Daoy (cell line): ENCODE results near the gene STK16. TPM values are rescaled to one million over a fixed set of nuclear protein-coding genes. Genes with fewer than 3 reads are reported as not detected.

Experiments
- DNase-seq: peaks from one replicate; pipeline ENCODE4 v3.0.0-alpha.2; 2015; ENCODE audit warnings: low read depth
- total RNA-seq: library from RNA; depleted of rRNA; stranded (reverse); fragments of >200 nt; shearing (Covaris generic); gene quantifications from 2 replicates; pipeline ENCODE4 v1.2.3, GENCODE V29; 2014

STK16 gene
- total RNA-seq, 1 experiment from 2014 or later, result 8.9 TPM

- DNase-seq, result no peak
Measured at GRCh38 chr2:219269362-219270054, 24.2 kb downstream of the STK16 start.

- DNase-seq, result no peak
Measured at GRCh38 chr2:219270055-219270372, 24.7 kb downstream of the STK16 start.

- DNase-seq, result no peak
Measured at GRCh38 chr2:219271021-219271420, 25.7 kb downstream of the STK16 start.

GRCh38 chr2:219272356-219272755 is 27.1 kb downstream of the STK16 start:
- no peak for DNase-seq

- peak; percentile 57 for DNase-seq
Measured at GRCh38 chr2:219272995-219273394, 27.7 kb downstream of the STK16 start.

- DNase-seq, result peak; percentile 95
Measured at GRCh38 chr2:219273937-219274336, 28.7 kb downstream of the STK16 start.

- DNase-seq, result peak; percentile 94
Measured at GRCh38 chr2:219274361-219274921, 29.2 kb downstream of the STK16 start.

- DNase-seq, result peak; percentile 80
Measured at GRCh38 chr2:219277703-219278654, 32.7 kb downstream of the STK16 start.

GRCh38 chr2:219278655-219279150 is 33.4 kb downstream of the STK16 start:
- DNase-seq, result no peak

- DNase-seq, result peak; percentile 99
Measured at GRCh38 chr2:219279151-219279915, 34.1 kb downstream of the STK16 start, which contains the start of gene DNAJB2. Gene DNAJB2, plus strand, starts transcription at chr2:219279366. Its CDS starts 468 bp downstream, at chr2:219279834.

GRCh38 chr2:219279916-219280516 is 34.7 kb downstream of the STK16 start:
- DNase-seq, result no peak

GRCh38 chr2:219280651-219281050 is 35.4 kb downstream of the STK16 start:
- no peak for DNase-seq

GRCh38 chr2:219281588-219281987 is 36.3 kb downstream of the STK16 start:
- DNase-seq, result no peak

GRCh38 chr2:219282375-219282774 is 37.1 kb downstream of the STK16 start:
- DNase-seq, result no peak

- DNase-seq, result no peak
Measured at GRCh38 chr2:219282943-219283581, 37.8 kb downstream of the STK16 start.

GRCh38 chr2:219284501-219285372 is 39.5 kb downstream of the STK16 start:
- DNase-seq, result no peak

GRCh38 chr2:219285373-219285735 is 40.1 kb downstream of the STK16 start:
- DNase-seq, result no peak

- DNase-seq, result no peak
Measured at GRCh38 chr2:219285894-219286425, 40.7 kb downstream of the STK16 start.

- DNase-seq, result no peak
Measured at GRCh38 chr2:219286436-219287115, 41.3 kb downstream of the STK16 start.
